SKM-1 treated with dmso at 0.1 percent for 144 hours (cell line): ENCODE measurements around the gene SCYGR2.

Experiments
- DNase-seq: peaks from one replicate; lab custom pipeline; 2025; ENCODE audit not compliant: unreplicated experiment; lab: John Stamatoyannopoulos, UW

Gene SCYGR2

GRCh38 chr2:227612546-227613271, 14.0 kb downstream of the SCYGR2 start:
- no peak for DNase-seq

- DNase-seq: no peak
Observed at GRCh38 chr2:227613272-227613660, 14.6 kb downstream of the SCYGR2 start.

GRCh38 chr2:227614246-227614645, 15.6 kb downstream of the SCYGR2 start:
- no peak for DNase-seq

GRCh38 chr2:227614740-227615139, 16.0 kb downstream of the SCYGR2 start, which contains the start of gene SCYGR3:
Gene SCYGR3, minus strand, starts transcription at chr2:227614840. Its CDS starts 0 bp downstream, at chr2:227614840.
- no peak for DNase-seq

GRCh38 chr2:227615181-227615580, 16.5 kb downstream of the SCYGR2 start:
- no peak for DNase-seq

GRCh38 chr2:227615906-227616305, 17.2 kb downstream of the SCYGR2 start:
- no peak for DNase-seq

- no peak for DNase-seq
Observed at GRCh38 chr2:227616631-227617030, 17.9 kb downstream of the SCYGR2 start.

GRCh38 chr2:227617316-227618230, 18.9 kb downstream of the SCYGR2 start, which contains the start of gene SCYGR4:
Gene SCYGR4, plus strand, starts transcription at chr2:227617498. Its CDS starts 0 bp downstream, at chr2:227617498.
- no peak for DNase-seq

GRCh38 chr2:227623226-227623625, 24.5 kb downstream of the SCYGR2 start:
- DNase-seq: no peak

- DNase-seq: no peak
Observed at GRCh38 chr2:227625420-227625819, 26.7 kb downstream of the SCYGR2 start.

- DNase-seq: no peak
Observed at GRCh38 chr2:227626580-227627151, 28.0 kb downstream of the SCYGR2 start.

- no peak for DNase-seq
Observed at GRCh38 chr2:227627769-227628168, 29.1 kb downstream of the SCYGR2 start.

GRCh38 chr2:227629435-227629834, 30.7 kb downstream of the SCYGR2 start:
- DNase-seq: no peak

- no peak for DNase-seq
Observed at GRCh38 chr2:227630322-227630721, 31.6 kb downstream of the SCYGR2 start.

GRCh38 chr2:227632827-227633226, 34.1 kb downstream of the SCYGR2 start:
- no peak for DNase-seq

- no peak for DNase-seq
Observed at GRCh38 chr2:227634201-227634600, 35.5 kb downstream of the SCYGR2 start.

- no peak for DNase-seq
Observed at GRCh38 chr2:227642656-227643055, 44.0 kb downstream of the SCYGR2 start.

- no peak for DNase-seq
Observed at GRCh38 chr2:227643990-227644551, 45.4 kb downstream of the SCYGR2 start.
